ENCODE data around the gene CACTIN. TPM values are rescaled to one million over a fixed set of nuclear protein-coding genes. Genes with fewer than 3 reads are reported as not detected.

The CACTIN gene
- total RNA-seq, 3 donors from 2014 or later (not counting 1 experiment from before 2014, with no cell fraction given) = 33.6 to 42.2 (median 40.8) TPM

DNA sequence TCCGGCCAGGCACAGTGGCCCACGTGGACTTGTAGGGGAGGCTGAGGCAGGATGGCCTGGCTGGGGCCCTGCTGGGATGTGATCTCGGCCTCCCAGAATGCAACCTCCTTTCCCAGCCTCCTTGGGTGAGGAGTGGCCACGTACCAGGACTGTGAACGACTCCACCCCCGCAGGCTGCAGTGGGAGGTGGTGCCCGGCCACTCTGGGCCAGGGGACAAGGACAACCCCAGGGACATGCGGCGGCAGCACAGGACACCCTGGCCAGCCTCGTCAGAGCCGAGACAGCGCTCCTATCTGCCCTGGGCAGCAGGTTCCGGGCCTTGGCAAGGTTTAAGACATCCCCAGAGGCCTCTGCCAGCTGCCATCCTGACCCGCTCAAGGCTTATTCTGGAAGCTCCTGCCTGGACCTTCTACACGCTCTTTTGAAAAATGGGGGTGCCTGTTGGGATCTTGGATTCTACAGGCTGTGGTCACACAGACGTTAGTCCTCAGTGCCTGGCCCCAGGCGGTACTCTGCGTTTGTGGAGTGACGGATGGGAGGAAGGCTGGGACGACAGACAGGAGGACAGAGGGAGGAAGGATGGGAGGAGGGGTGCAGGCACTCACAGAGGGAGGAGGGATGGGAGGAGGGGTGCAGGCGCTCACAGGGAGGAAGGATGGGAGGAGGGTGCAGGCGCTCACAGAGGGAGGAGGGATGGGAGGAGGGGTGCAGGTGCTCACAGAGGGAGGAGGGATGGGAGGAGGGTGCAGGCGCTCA, 19.9 kb upstream of the CACTIN start:
- Mint-ChIP-seq H3K4me1 (no peaks in the 10 kb centered on the region), H3K4me3 (no peak overlapping the region), H3K27ac (no peak overlapping the region), H3K36me3 (no peaks in the 10 kb centered on the region), H3K9me3 (no peaks in the 10 kb centered on the region), H3K27me3 (ENCODE audit: low read depth in 2 of 2) (no peaks in the 10 kb centered on the region)
- H3K27me3 ChIP-seq (ENCODE audit: control insufficient read depth, insufficient read depth, low read length) = no peaks in the 10 kb centered on the region
- no peaks in the 10 kb centered on the region for H3K9me3 ChIP-seq (ENCODE audit: control insufficient read depth, insufficient read depth, low read length)
- H3K4me1 ChIP-seq (ENCODE audit: control insufficient read depth, insufficient read depth, low read length) = no peaks in the 10 kb centered on the region
- TF ChIP-seq, protein P1, sequence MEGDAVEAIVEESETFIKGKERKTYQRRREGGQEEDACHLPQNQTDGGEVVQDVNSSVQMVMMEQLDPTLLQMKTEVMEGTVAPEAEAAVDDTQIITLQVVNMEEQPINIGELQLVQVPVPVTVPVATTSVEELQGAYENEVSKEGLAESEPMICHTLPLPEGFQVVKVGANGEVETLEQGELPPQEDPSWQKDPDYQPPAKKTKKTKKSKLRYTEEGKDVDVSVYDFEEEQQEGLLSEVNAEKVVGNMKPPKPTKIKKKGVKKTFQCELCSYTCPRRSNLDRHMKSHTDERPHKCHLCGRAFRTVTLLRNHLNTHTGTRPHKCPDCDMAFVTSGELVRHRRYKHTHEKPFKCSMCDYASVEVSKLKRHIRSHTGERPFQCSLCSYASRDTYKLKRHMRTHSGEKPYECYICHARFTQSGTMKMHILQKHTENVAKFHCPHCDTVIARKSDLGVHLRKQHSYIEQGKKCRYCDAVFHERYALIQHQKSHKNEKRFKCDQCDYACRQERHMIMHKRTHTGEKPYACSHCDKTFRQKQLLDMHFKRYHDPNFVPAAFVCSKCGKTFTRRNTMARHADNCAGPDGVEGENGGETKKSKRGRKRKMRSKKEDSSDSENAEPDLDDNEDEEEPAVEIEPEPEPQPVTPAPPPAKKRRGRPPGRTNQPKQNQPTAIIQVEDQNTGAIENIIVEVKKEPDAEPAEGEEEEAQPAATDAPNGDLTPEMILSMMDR (IDR thresholded peaks at IDR 0.05) = no peak
- H3K27ac ChIP-seq (ENCODE audit: low read length) = no peak overlapping the region
- H3K4me3 ChIP-seq (ENCODE audit: low read length) = no peak overlapping the region
- WGBS (ENCODE audit: insufficient coverage) = 96% methylated on average over 23 of the region's 23 CpGs
- DNase-seq (no peak), ATAC-seq (no peak)
- H3K36me3 ChIP-seq (ENCODE audit: control insufficient read depth, insufficient read depth, low read length) = peaks cover 15% of the 10 kb centered on the region
- intact Hi-C loops (cut with micrococcal nuclease) = no loop called here

DNA sequence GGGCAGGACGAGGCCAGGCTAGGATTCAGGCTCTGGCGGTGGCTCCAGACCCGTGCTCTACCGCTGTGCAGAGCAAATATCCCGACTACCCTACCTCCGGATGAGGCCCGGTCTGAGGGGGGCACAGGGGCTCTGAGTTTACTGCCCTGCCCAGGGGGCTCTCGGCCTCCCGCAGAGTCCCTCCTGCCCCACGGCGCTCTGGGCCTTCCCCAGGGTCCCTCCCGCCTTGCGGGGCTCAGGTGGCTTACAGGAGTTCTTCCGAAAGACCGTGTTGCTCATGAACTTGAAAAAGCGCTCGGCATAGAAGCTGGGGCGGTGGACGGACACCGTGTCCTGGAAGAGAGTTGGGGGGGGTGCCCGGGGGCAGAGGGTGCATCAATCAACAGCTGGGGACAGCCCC, 19.1 kb upstream of the CACTIN start:
- Mint-ChIP-seq H3K4me3 (no peak overlapping the region), H3K4me1 (no peaks in the 10 kb centered on the region), H3K27me3 (ENCODE audit: low read depth in 2 of 2) (no peaks in the 10 kb centered on the region), H3K27ac (no peak overlapping the region), H3K36me3 (no peaks in the 10 kb centered on the region), H3K9me3 (no peaks in the 10 kb centered on the region)
- H3K36me3 ChIP-seq (ENCODE audit: control insufficient read depth, insufficient read depth, low read length) = peaks cover 10% of the 10 kb centered on the region
- DNase-seq (no peak), ATAC-seq (no peak)
- no peaks in the 10 kb centered on the region for H3K4me1 ChIP-seq (ENCODE audit: control insufficient read depth, insufficient read depth, low read length)
- H3K27me3 ChIP-seq (ENCODE audit: control insufficient read depth, insufficient read depth, low read length) = no peaks in the 10 kb centered on the region
- 95% methylated on average over 21 of the region's 21 CpGs for WGBS (ENCODE audit: insufficient coverage)
- no peak overlapping the region for H3K27ac ChIP-seq (ENCODE audit: low read length)
- intact Hi-C loops (cut with micrococcal nuclease) = no loop called here
- H3K4me3 ChIP-seq (ENCODE audit: low read length) = no peak overlapping the region
- no peaks in the 10 kb centered on the region for H3K9me3 ChIP-seq (ENCODE audit: control insufficient read depth, insufficient read depth, low read length)
- TF ChIP-seq, protein P1 (IDR thresholded peaks at IDR 0.05) = no peak

DNA sequence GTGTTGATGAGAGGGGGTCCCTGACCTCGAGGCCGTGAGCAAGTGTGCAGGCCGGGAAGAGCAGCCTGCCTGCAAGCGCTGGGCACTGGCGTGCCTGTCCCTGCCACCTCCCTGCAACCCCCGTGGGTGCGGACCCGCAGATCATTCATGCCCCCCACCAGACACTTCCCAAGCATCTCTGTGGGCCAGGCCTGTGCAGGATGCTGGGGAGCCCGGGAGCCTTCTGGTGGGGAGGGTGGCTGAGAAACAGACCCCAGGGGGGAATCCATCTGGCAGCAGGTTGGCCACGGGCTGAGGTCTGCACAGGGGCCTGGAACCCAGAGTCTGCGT, 18.4 kb upstream of the CACTIN start:
- Mint-ChIP-seq H3K9me3 (no peaks in the 10 kb centered on the region), H3K27me3 (ENCODE audit: low read depth in 2 of 2) (no peaks in the 10 kb centered on the region), H3K4me1 (no peaks in the 10 kb centered on the region), H3K36me3 (no peaks in the 10 kb centered on the region), H3K4me3 (no peak overlapping the region), H3K27ac (no peak overlapping the region)
- Histone ChIP-seq H3K36me3 (ENCODE audit: control insufficient read depth, insufficient read depth, low read length) (peaks cover 10% of the 10 kb centered on the region), H3K9me3 (ENCODE audit: control insufficient read depth, insufficient read depth, low read length) (no peaks in the 10 kb centered on the region), H3K4me1 (ENCODE audit: control insufficient read depth, insufficient read depth, low read length) (no peaks in the 10 kb centered on the region), H3K27me3 (ENCODE audit: control insufficient read depth, insufficient read depth, low read length) (no peaks in the 10 kb centered on the region), H3K27ac (ENCODE audit: low read length) (no peak overlapping the region), H3K4me3 (ENCODE audit: low read length) (no peak overlapping the region)
- 91% methylated on average over 11 of the region's 11 CpGs for WGBS (ENCODE audit: insufficient coverage)
- ATAC-seq (no peak), DNase-seq (no peak)
- intact Hi-C loops (cut with micrococcal nuclease) = no loop called here
- TF ChIP-seq, protein P1 (IDR thresholded peaks at IDR 0.05) = no peak

Measured in natural killer cell (primary cell).